ENCODE results near the gene ENPP6. TPM values are rescaled to one million over a fixed set of nuclear protein-coding genes. Genes with fewer than 3 reads are reported as not detected.

Gene ENPP6
- polyA plus RNA-seq, 2 of the 4 experiments (the other 2 are of a cell fraction), result not detected

DNA sequence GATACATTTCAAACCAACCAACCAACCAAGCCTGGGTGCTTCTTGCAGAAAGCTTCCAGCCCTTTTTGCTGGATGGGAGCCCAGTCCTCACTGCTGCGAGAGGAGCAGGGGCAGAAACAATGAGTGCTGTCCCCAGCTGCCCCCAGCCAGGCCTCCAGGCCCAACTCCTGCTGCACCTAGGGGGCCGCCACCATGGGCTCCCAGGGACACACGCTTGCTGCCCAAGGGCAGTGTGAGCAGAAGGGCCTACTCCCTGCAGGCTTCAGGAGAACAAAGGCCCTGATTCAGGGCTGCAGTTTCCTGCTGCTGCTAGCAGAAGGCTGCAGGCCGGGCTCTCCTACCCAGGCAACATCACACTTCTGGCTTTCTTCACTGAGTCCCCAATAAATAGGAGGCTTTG lies 37.7 kb upstream of the ENPP6 start:
- H3K4me3 ChIP-seq, result no peak overlapping the region
- H3K27ac ChIP-seq, result no peak overlapping the region
- no peaks in the 10 kb centered on the region for H3K9me3 ChIP-seq
- ChIA-PET POLR2A (no interaction called here), CTCF (interaction anchor here (2.2 kb wide), 1 partner anchor 9 kb away, joined by 13 read pairs; no protein-coding TSS in a partner anchor)
- TF ChIP-seq MAFK (IDR thresholded peaks at IDR 0.05; ENCODE audit: partially characterized antibody) (no peak), NR3C1 (IDR thresholded peaks at IDR 0.05) (no peak), BHLHE40 (IDR thresholded peaks at IDR 0.05; ENCODE audit: low read depth, low read length) (no peak), MAX (IDR thresholded peaks at IDR 0.05) (no peak), EHMT2 (IDR thresholded peaks at IDR 0.05; ENCODE audit: low read depth) (no peak), NPAS2 (CRISPR knock-in tag; IDR thresholded peaks at IDR 0.05; ENCODE audit: borderline replicate concordance) (no peak), FOSB (CRISPR knock-in tag; IDR thresholded peaks at IDR 0.05) (no peak), SMC3 (IDR thresholded peaks at IDR 0.05) (no peak), CHD2 (IDR thresholded peaks at IDR 0.05; ENCODE audit: low read length, partially characterized antibody) (no peak), HEYL (CRISPR knock-in tag; IDR thresholded peaks at IDR 0.05) (no peak), MAZ (IDR thresholded peaks at IDR 0.05; ENCODE audit: borderline replicate concordance, low read depth, low read length) (no peak), NFE2L2 (conservative IDR thresholded peaks at IDR 0.05; ENCODE audit: low read length) (no peak), SREBF2 (IDR thresholded peaks at IDR 0.05) (no peak), ZSCAN20 (CRISPR knock-in tag; IDR thresholded peaks at IDR 0.05) (no peak), RFX5 (IDR thresholded peaks at IDR 0.05) (no peak), RARB (CRISPR knock-in tag; IDR thresholded peaks at IDR 0.05) (no peak)
- TF ChIP-seq, protein P1, sequence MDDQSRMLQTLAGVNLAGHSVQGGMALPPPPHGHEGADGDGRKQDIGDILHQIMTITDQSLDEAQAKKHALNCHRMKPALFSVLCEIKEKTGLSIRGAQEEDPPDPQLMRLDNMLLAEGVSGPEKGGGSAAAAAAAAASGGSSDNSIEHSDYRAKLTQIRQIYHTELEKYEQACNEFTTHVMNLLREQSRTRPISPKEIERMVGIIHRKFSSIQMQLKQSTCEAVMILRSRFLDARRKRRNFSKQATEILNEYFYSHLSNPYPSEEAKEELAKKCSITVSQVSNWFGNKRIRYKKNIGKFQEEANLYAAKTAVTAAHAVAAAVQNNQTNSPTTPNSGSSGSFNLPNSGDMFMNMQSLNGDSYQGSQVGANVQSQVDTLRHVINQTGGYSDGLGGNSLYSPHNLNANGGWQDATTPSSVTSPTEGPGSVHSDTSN (IDR thresholded peaks at IDR 0.05), result no peak
- no peak for ATAC-seq
- DNase-seq (ENCODE audit: low read depth in 1 of 2, low spot score in 1 of 2), result no peak
- H3K4me1 ChIP-seq, result no peaks in the 10 kb centered on the region
- no peak for FAIRE-seq
- WGBS (ENCODE audit: missing lambda C conversion rate), result 60% methylated on average over 1 of the region's 4 CpGs
- H3K4me2 ChIP-seq, result no peak overlapping the region

GRCh38 chr4:184253072-184253420 lies 35.4 kb upstream of the ENPP6 start:
- ChIA-PET POLR2A (no interaction called here), CTCF (no interaction called here)
- H3K9me3 ChIP-seq, result no peaks in the 10 kb centered on the region
- no peak overlapping the region for H3K4me3 ChIP-seq
- DNase-seq (ENCODE audit: low read depth in 1 of 2, low spot score in 1 of 2) (no peak), ATAC-seq (no peak), FAIRE-seq (no peak)
- WGBS (ENCODE audit: missing lambda C conversion rate), result 100% methylated on average over 2 of the region's 24 CpGs
- H3K27ac ChIP-seq, result no peak overlapping the region
- no peaks in the 10 kb centered on the region for H3K4me1 ChIP-seq
- no peak overlapping the region for H3K4me2 ChIP-seq
- TF ChIP-seq BHLHE40 (IDR thresholded peaks at IDR 0.05; ENCODE audit: low read depth, low read length) (no peak), MYC (IDR thresholded peaks at IDR 0.05; ENCODE audit: borderline replicate concordance, low read length) (no peak), ZNF302 (CRISPR knock-in tag; IDR thresholded peaks at IDR 0.05) (no peak), ZSCAN20 (CRISPR knock-in tag; IDR thresholded peaks at IDR 0.05) (no peak), FOXS1 (CRISPR knock-in tag; IDR thresholded peaks at IDR 0.05) (no peak), HOXB5 (CRISPR knock-in tag; IDR thresholded peaks at IDR 0.05) (no peak), RFX5 (IDR thresholded peaks at IDR 0.05) (no peak), GATA3 (IDR thresholded peaks at IDR 0.05; ENCODE audit: borderline replicate concordance) (no peak), HES2 (IDR thresholded peaks at IDR 0.05) (no peak), HOXB13 (CRISPR knock-in tag; IDR thresholded peaks at IDR 0.05; ENCODE audit: low read depth) (no peak), SMC3 (IDR thresholded peaks at IDR 0.05) (no peak), EHF (CRISPR knock-in tag; IDR thresholded peaks at IDR 0.05) (no peak), FOSL2 (IDR thresholded peaks at IDR 0.05) (no peak), FOSL2 (CRISPR knock-in tag; IDR thresholded peaks at IDR 0.05) (no peak)
- TF ChIP-seq, protein P1 (IDR thresholded peaks at IDR 0.05), result no peak
- TF ChIP-seq, protein P2, sequence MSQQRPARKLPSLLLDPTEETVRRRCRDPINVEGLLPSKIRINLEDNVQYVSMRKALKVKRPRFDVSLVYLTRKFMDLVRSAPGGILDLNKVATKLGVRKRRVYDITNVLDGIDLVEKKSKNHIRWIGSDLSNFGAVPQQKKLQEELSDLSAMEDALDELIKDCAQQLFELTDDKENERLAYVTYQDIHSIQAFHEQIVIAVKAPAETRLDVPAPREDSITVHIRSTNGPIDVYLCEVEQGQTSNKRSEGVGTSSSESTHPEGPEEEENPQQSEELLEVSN (IDR thresholded peaks at IDR 0.05; ENCODE audit: borderline replicate concordance, low read depth), result no peak
